ENCODE results near the gene IFITM2.

IFITM2 gene

DNA sequence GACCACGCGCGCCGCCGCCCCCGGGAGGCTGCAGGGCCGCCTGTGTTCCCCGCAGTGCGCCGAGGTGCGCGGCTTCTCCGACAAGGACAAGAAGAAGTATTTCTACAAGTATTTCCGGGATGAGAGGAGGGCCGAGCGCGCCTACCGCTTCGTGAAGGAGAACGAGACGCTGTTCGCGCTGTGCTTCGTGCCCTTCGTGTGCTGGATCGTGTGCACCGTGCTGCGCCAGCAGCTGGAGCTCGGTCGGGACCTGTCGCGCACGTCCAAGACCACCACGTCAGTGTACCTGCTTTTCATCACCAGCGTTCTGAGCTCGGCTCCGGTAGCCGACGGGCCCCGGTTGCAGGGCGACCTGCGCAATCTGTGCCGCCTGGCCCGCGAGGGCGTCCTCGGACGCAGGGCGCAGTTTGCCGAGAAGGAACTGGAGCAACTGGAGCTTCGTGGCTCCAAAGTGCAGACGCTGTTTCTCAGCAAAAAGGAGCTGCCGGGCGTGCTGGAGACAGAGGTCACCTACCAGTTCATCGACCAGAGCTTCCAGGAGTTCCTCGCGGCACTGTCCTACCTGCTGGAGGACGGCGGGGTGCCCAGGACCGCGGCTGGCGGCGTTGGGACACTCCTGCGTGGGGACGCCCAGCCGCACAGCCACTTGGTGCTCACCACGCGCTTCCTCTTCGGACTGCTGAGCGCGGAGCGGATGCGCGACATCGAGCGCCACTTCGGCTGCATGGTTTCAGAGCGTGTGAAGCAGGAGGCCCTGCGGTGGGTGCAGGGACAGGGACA is 26.7 kb upstream of the IFITM2 start:
- Histone ChIP-seq H4K20me1 (ENCODE audit: insufficient read depth, low read length) (no peaks in the 10 kb centered on the region), H3K36me3 (replicated peaks; ENCODE audit: insufficient read depth, low read length) (no peaks in the 10 kb centered on the region), H3F3A (ENCODE audit: insufficient read depth, low read length) (no peaks in the 10 kb centered on the region), H3K79me2 (ENCODE audit: low read length) (no peaks in the 10 kb centered on the region), H3K4me1 (ENCODE audit: low read length) (no peaks in the 10 kb centered on the region), H3K27ac (ENCODE audit: low read length) (no peak overlapping the region), H3K27me3 (replicated peaks; ENCODE audit: insufficient read depth, low read length) (peaks cover 31% of the 10 kb centered on the region), H3K9me3 (replicated peaks; ENCODE audit: insufficient read depth, low read length) (no peaks in the 10 kb centered on the region), H3K4me2 (ENCODE audit: low read depth, low read length) (no peak overlapping the region), H3K9ac (ENCODE audit: low read length) (no peak overlapping the region), H3K4me3 (ENCODE audit: low read length) (no peak overlapping the region), H3K9me2 (replicated peaks; ENCODE audit: insufficient read depth, low read length) (no peaks in the 10 kb centered on the region), H2AFZ (ENCODE audit: low read length) (no peak overlapping the region)
- TF ChIP-seq CTCF (IDR thresholded peaks at IDR 0.05; ENCODE audit: low read length) (no peak), EZH2phosphoT487 (IDR thresholded peaks at IDR 0.05; ENCODE audit: low read length) (no peak), EZH2 (optimal IDR thresholded peaks at IDR 0.05; ENCODE audit: low read depth, low read length) (no peak)
- no peak for DNase-seq

DNA sequence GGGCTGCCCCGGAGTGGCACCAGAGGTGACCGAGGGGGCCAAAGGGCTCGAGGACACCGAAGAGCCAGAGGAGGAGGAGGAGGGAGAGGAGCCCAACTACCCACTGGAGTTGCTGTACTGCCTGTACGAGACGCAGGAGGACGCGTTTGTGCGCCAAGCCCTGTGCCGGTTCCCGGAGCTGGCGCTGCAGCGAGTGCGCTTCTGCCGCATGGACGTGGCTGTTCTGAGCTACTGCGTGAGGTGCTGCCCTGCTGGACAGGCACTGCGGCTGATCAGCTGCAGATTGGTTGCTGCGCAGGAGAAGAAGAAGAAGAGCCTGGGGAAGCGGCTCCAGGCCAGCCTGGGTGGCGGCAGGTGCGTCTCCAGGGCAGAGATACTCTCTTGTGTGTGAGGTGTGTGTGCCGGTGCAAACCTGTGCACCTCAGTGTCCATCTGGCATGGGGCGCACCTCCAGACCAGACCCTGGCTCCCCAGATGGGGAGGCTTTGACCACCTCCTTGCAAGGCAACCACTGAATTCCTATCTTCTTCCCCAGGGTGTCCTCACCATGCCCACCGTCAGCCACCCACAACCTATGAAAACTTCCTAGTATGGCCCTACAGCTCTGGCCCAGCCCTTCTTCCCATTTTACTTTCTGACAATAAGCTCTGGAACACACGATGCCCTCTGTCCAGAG is 26.0 kb upstream of the IFITM2 start:
- Histone ChIP-seq H3K9me3 (replicated peaks; ENCODE audit: insufficient read depth, low read length) (no peaks in the 10 kb centered on the region), H3K27me3 (replicated peaks; ENCODE audit: insufficient read depth, low read length) (peaks cover 31% of the 10 kb centered on the region), H3K4me2 (ENCODE audit: low read depth, low read length) (no peak overlapping the region), H3K4me3 (ENCODE audit: low read length) (no peak overlapping the region), H3K9me2 (replicated peaks; ENCODE audit: insufficient read depth, low read length) (no peaks in the 10 kb centered on the region), H3K36me3 (replicated peaks; ENCODE audit: insufficient read depth, low read length) (no peaks in the 10 kb centered on the region), H3K9ac (ENCODE audit: low read length) (no peak overlapping the region), H3K4me1 (ENCODE audit: low read length) (no peaks in the 10 kb centered on the region), H3F3A (ENCODE audit: insufficient read depth, low read length) (no peaks in the 10 kb centered on the region), H2AFZ (ENCODE audit: low read length) (no peak overlapping the region), H3K79me2 (ENCODE audit: low read length) (no peaks in the 10 kb centered on the region), H3K27ac (ENCODE audit: low read length) (no peak overlapping the region), H4K20me1 (ENCODE audit: insufficient read depth, low read length) (no peaks in the 10 kb centered on the region)
- no peak for DNase-seq
- TF ChIP-seq EZH2phosphoT487 (IDR thresholded peaks at IDR 0.05; ENCODE audit: low read length) = no peak
- no peak for TF ChIP-seq CTCF (IDR thresholded peaks at IDR 0.05; ENCODE audit: low read length)
- no peak for TF ChIP-seq EZH2 (optimal IDR thresholded peaks at IDR 0.05; ENCODE audit: low read depth, low read length)

DNA sequence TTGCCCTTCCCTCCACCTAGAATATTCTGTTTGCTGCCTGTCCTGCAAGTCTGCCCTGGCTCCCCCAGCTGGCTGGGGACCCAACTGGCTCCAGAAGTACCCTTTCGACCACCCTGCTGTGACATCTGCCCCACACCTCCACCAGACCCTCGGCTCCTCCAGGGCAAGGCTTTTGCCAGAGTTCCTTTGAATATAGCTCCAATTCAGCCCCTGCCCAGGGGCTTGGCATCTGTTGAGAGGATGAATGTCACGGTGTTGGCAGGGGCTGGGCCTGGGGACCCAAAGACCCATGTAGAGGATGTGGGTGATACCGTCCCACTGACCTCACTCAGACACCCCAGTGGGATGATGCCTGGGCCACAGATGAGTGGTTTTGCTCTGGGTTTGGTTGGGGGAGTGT is 25.4 kb upstream of the IFITM2 start:
- Histone ChIP-seq H3K4me3 (ENCODE audit: low read length) (no peak overlapping the region), H3K27me3 (replicated peaks; ENCODE audit: insufficient read depth, low read length) (peaks cover 34% of the 10 kb centered on the region), H3K4me1 (ENCODE audit: low read length) (no peaks in the 10 kb centered on the region), H3K36me3 (replicated peaks; ENCODE audit: insufficient read depth, low read length) (no peaks in the 10 kb centered on the region), H3K9ac (ENCODE audit: low read length) (no peak overlapping the region), H3K9me3 (replicated peaks; ENCODE audit: insufficient read depth, low read length) (no peaks in the 10 kb centered on the region), H3K79me2 (ENCODE audit: low read length) (no peaks in the 10 kb centered on the region), H4K20me1 (ENCODE audit: insufficient read depth, low read length) (no peaks in the 10 kb centered on the region), H3K4me2 (ENCODE audit: low read depth, low read length) (no peak overlapping the region), H3K9me2 (replicated peaks; ENCODE audit: insufficient read depth, low read length) (no peaks in the 10 kb centered on the region), H3K27ac (ENCODE audit: low read length) (no peak overlapping the region), H2AFZ (ENCODE audit: low read length) (no peak overlapping the region), H3F3A (ENCODE audit: insufficient read depth, low read length) (no peaks in the 10 kb centered on the region)
- DNase-seq = no peak
- TF ChIP-seq EZH2phosphoT487 (IDR thresholded peaks at IDR 0.05; ENCODE audit: low read length) (no peak), EZH2 (optimal IDR thresholded peaks at IDR 0.05; ENCODE audit: low read depth, low read length) (no peak), CTCF (IDR thresholded peaks at IDR 0.05; ENCODE audit: low read length) (no peak)

Data from MM.1S (cell line).